K562 (cell line): ENCODE measurements around the gene CHCT1.

Source experiments
- BACH1 ChIP-seq: fragments of 200-800 bp; sonication (Bioruptor generic); IDR thresholded peaks from 2 replicates; pipeline ENCODE4 v1.6.1; 2016; ENCODE audit warnings: missing genetic modification characterization, missing compliant biosample characterization
- BRD9 ChIP-seq: fragments of 450-650 bp; IDR thresholded peaks from 2 replicates; pipeline ENCODE4 v1.6.1; 2018; ENCODE audit warnings: low read depth; ENCODE audit not compliant: partially characterized antibody
- HNRNPH1 ChIP-seq: fragments of 200-400 bp; formaldehyde crosslinking; optimal IDR thresholded peaks from 2 replicates; pipeline ENCODE3; 2017; ENCODE audit warnings: low read depth, mild to moderate bottlenecking, low read length, moderate library complexity
- MCM7 ChIP-seq, 2 experiments: fragments of 450-650 bp; IDR thresholded peaks; 2 replicates each; pipeline ENCODE4 v1.6.1; 2016 to 2018
- TGIF2 ChIP-seq: sonication (generic); formaldehyde crosslinking; IDR thresholded peaks from 2 replicates; pipeline ENCODE4 v1.8.1; 2022; ENCODE audit warnings: mild to moderate bottlenecking, missing genetic modification reagents, moderate library complexity
- ZFP1 ChIP-seq: fragments of 450-650 bp; formaldehyde crosslinking; IDR thresholded peaks from 2 replicates; pipeline ENCODE4 v1.4.0; 2020; ENCODE audit warnings: mild to moderate bottlenecking, mixed read lengths
- TF ChIP-seq, protein P1 (sequence below): conservative IDR thresholded peaks from 2 replicates; pipeline ENCODE4 v1.6.1; 2011; ENCODE audit warnings: low read depth, mild to moderate bottlenecking, low read length; ENCODE audit not compliant: control insufficient read depth

GRCh38 chr17:60388742-60389141 is 33.5 kb upstream of the CHCT1 start:
- TF ChIP-seq HNRNPH1: no peak
- TF ChIP-seq TGIF2 (CRISPR knock-in tag): no peak
- TF ChIP-seq, protein P1, sequence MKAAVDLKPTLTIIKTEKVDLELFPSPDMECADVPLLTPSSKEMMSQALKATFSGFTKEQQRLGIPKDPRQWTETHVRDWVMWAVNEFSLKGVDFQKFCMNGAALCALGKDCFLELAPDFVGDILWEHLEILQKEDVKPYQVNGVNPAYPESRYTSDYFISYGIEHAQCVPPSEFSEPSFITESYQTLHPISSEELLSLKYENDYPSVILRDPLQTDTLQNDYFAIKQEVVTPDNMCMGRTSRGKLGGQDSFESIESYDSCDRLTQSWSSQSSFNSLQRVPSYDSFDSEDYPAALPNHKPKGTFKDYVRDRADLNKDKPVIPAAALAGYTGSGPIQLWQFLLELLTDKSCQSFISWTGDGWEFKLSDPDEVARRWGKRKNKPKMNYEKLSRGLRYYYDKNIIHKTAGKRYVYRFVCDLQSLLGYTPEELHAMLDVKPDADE: no peak
- no peak for TF ChIP-seq MCM7 (IDR thresholded peaks at IDR 0.05)
- no peak for TF ChIP-seq BACH1 (tag)
- TF ChIP-seq ZFP1 (CRISPR knock-in tag): no peak
- TF ChIP-seq BRD9: no peak
